B cell (primary cell): ENCODE measurements around the gene WDR27. TPM values are rescaled to one million over a fixed set of nuclear protein-coding genes. Genes with fewer than 3 reads are reported as not detected.
"Not testable (repeated sequence)": the region's sequence is repeated elsewhere in the genome, so short reads cannot be mapped to it uniquely, and the experiment has no call there.

Experiments used
- ATAC-seq: fragments of 200-7000 bp; cut with Tn5 transposase; one replicate; pipeline ENCODE4 v1.10.0; 2021; ENCODE audit warnings: low read depth, mild to moderate bottlenecking, moderate number of reproducible peaks, moderate library complexity
- CTCF ChIA-PET: fragments of 350-600 bp; sonication (Branson Sonifier 250); formaldehyde crosslinking; loops from one replicate; lab custom pipeline; 2021; ENCODE audit warnings: antibody characterized with exemption, inconsistent platforms; lab: Charles Lee
- POLR2A ChIA-PET: fragments of 350-600 bp; sonication (Branson Sonifier 250); formaldehyde crosslinking; loops from one replicate; lab custom pipeline; 2021; ENCODE audit warnings: antibody characterized with exemption; lab: Charles Lee
- DNase-seq: peaks from one replicate; pipeline ENCODE4 v3.0.0; 2013
- H2AFZ ChIP-seq: 2 replicates; pipeline ENCODE4 v1.6.1; 2012; ENCODE audit warnings: mild to moderate bottlenecking, low read depth, low read length; ENCODE audit not compliant: insufficient read depth, poor library complexity, severe bottlenecking
- H3K27ac ChIP-seq, 2 donors: 1 replicate in 1 of 2; 2 replicates in 1 of 2; pipeline ENCODE4 v1.5.1; 2012 to 2013; ENCODE audit warnings: low read length in 2 of 2, mild to moderate bottlenecking in 2 of 2, moderate library complexity in 1 of 2
- H3K27me3 ChIP-seq, 4 experiments: fragments of 200-600 bp in 1 of 4; sonication (generic) in 1 of 4; replicated peaks in 1 of 4; 1 replicate in 2 of 4; 2 replicates in 2 of 4; pipeline versions ENCODE4 v1.6.1 to v1.7.0; 2013 to 2016; ENCODE audit warnings: low read length in 3 of 4, mild to moderate bottlenecking in 2 of 4, mixed read lengths in 1 of 4, moderate library complexity in 1 of 4; ENCODE audit not compliant: insufficient read depth in 4 of 4, control insufficient read depth in 3 of 4; ENCODE audit errors: control extremely low read depth in 1 of 4
- H3K36me3 ChIP-seq, 2 experiments: replicated peaks in 1 of 2; 1 replicate in 1 of 2; 2 replicates in 1 of 2; pipeline versions ENCODE4 v1.6.1 to v1.7.1; 2013; ENCODE audit warnings: low read length in 1 of 2; ENCODE audit not compliant: insufficient read depth in 2 of 2, control insufficient read depth in 1 of 2; ENCODE audit errors: control extremely low read depth in 1 of 2, extremely low read depth in 1 of 2
- H3K4me1 ChIP-seq, 2 donors: fragments of 200-600 bp in 1 of 2; sonication (generic) in 1 of 2; 1 replicate in 1 of 2; 2 replicates in 1 of 2; pipeline versions ENCODE4 v1.5.1 to v1.6.1; 2013 to 2017; ENCODE audit warnings: low read length in 2 of 2; ENCODE audit not compliant: control insufficient read depth in 2 of 2, insufficient read depth in 2 of 2
- H3K4me2 ChIP-seq: replicated peaks from 2 replicates; pipeline ENCODE3; 2012; ENCODE audit warnings: mild to moderate bottlenecking, low read depth, low read length; ENCODE audit not compliant: poor library complexity, severe bottlenecking
- H3K4me3 ChIP-seq, 5 experiments: fragments of 200-600 bp in 1 of 5; sonication (generic) in 1 of 5; 1 replicate in 3 of 5; 2 replicates in 2 of 5; pipeline versions ENCODE4 v1.5.1 to v1.7.0; 2011 to 2016; ENCODE audit warnings: low read length in 4 of 5, mild to moderate bottlenecking in 4 of 5, low read depth in 2 of 5, control low read depth in 1 of 5, moderate library complexity in 1 of 5; ENCODE audit not compliant: insufficient read depth in 1 of 5; ENCODE audit errors: control extremely low read depth in 1 of 5, extremely low read depth in 1 of 5
- H3K79me2 ChIP-seq: fragments of 200-600 bp; sonication (generic); one replicate; pipeline ENCODE4 v1.6.0; 2016; ENCODE audit warnings: low read length; ENCODE audit not compliant: control insufficient read depth, insufficient read depth
- H3K9ac ChIP-seq: fragments of 200-600 bp; sonication (generic); 2 replicates; pipeline ENCODE4 v1.6.1; 2017; ENCODE audit warnings: mild to moderate bottlenecking, low read length, moderate library complexity
- H3K9me3 ChIP-seq, 3 donors: one replicate each; pipeline versions ENCODE4 v1.6.1 to v1.7.1; 2013; ENCODE audit warnings: low read length in 2 of 3; ENCODE audit not compliant: control insufficient read depth in 2 of 3, insufficient read depth in 1 of 3; ENCODE audit errors: control extremely low read depth in 1 of 3
- H4K20me1 ChIP-seq: 2 replicates; pipeline ENCODE4 v1.6.0; 2012; ENCODE audit warnings: mild to moderate bottlenecking, low read length; ENCODE audit not compliant: insufficient read depth, control insufficient read depth, poor library complexity, severe bottlenecking
- H3K27ac Mint-ChIP-seq: one replicate; pipeline ENCODE4 v1.8.0; 2021; ENCODE audit warnings: mixed read lengths
- H3K27me3 Mint-ChIP-seq: one replicate; pipeline ENCODE4 v1.8.0; 2021; ENCODE audit warnings: mixed read lengths
- H3K4me1 Mint-ChIP-seq: one replicate; pipeline ENCODE4 v1.8.0; 2021; ENCODE audit warnings: mixed read lengths
- H3K4me3 Mint-ChIP-seq: one replicate; pipeline ENCODE4 v1.8.0; 2021; ENCODE audit warnings: mixed read lengths
- H3K9me3 Mint-ChIP-seq: one replicate; pipeline ENCODE4 v1.8.0; 2022; ENCODE audit warnings: mixed read lengths; ENCODE audit not compliant: insufficient read depth
- CTCF ChIP-seq: fragments of 200-600 bp; IDR thresholded peaks from one replicate; pipeline ENCODE4 v1.8.0; 2022; ENCODE audit warnings: antibody characterized with exemption, mild to moderate bottlenecking
- EZH2 ChIP-seq: IDR thresholded peaks from 2 replicates; pipeline ENCODE4 v1.6.1; 2012; ENCODE audit warnings: borderline replicate concordance, low read depth, mild to moderate bottlenecking, moderate library complexity, low read length; ENCODE audit not compliant: insufficient read depth, poor library complexity, severe bottlenecking
- WGBS: methylation state at CpG from one replicate; pipeline ENCODE4 v1.1.5; 2013; ENCODE audit warnings: missing lambda C conversion rate; ENCODE audit not compliant: insufficient coverage; 5-methylcytosine and 5-hydroxymethylcytosine counted together
- intact Hi-C: fragments of 100-400 bp; cut with micrococcal nuclease; formaldehyde crosslinking; loops from one replicate; pipeline ENCODE4 v1.10.0; 2022
- polyA plus RNA-seq: library from polyadenylated mRNA; depleted of rRNA; stranded (reverse); fragments of >200 nt; gene quantifications from 2 replicates; pipeline ENCODE4 v1.2.3, GENCODE V29; 2012
- total RNA-seq, 2 donors: library from RNA; stranded (reverse); fragments of 120-200 nt in 1 of 2; gene quantifications; 1 replicate in 1 of 2; 2 replicates in 1 of 2; pipeline versions ENCODE4 v1.2.3 to v1.2.4, GENCODE V29; 2013 to 2022

The WDR27 gene
- total and polyA plus RNA-seq, 2 donors (not counting 1 experiment from before 2014, with no cell fraction given): 64.3 to 86.3 TPM

- H3K9me3 ChIP-seq: peaks cover 2 to 27% (median 23%) of the 10 kb centered on the region in 3 donors
- H3K9ac ChIP-seq, H3K27me3 Mint-ChIP-seq, CTCF ChIA-PET, H3K27me3 ChIP-seq, H3K79me2 ChIP-seq, H3K27ac Mint-ChIP-seq, H3K4me3 Mint-ChIP-seq, H3K27ac ChIP-seq, H3K4me1 ChIP-seq, intact Hi-C loops, H3K36me3 ChIP-seq, H3K4me1 Mint-ChIP-seq, H2AFZ ChIP-seq, H4K20me1 ChIP-seq, POLR2A ChIA-PET, H3K4me2 ChIP-seq, H3K4me3 ChIP-seq: not testable (repeated sequence)
- ATAC-seq (peak; percentile 33), DNase-seq (peak; percentile 31)
- WGBS: no CpG with 5 or more reads among the region's 2 CpGs
- H3K9me3 Mint-ChIP-seq: peaks cover 29% of the 10 kb centered on the region
Measured at GRCh38 chr6:169466256-169466655, 235.6 kb downstream of the WDR27 start.

- CTCF ChIA-PET: no interaction called here
- no peak overlapping the region for H3K27ac ChIP-seq
- no peak for DNase-seq
- intact Hi-C loops: no loop called here
- Mint-ChIP-seq H3K4me3 (no peak overlapping the region), H3K27me3 (no peaks in the 10 kb centered on the region), H3K9me3 (peaks cover 3% of the 10 kb centered on the region), H3K4me1 (no peaks in the 10 kb centered on the region), H3K27ac (no peak overlapping the region)
- ATAC-seq: no peak
- H3K9ac ChIP-seq: no peak overlapping the region
- TF ChIP-seq CTCF (no peak), EZH2 (no peak)
- POLR2A ChIA-PET: no interaction called here
- H3K79me2 ChIP-seq: no peaks in the 10 kb centered on the region
- WGBS: no CpG with 5 or more reads among the region's 5 CpGs
- H3K4me3 ChIP-seq: no peak overlapping the region
- no peak overlapping the region for H2AFZ ChIP-seq
- H3K9me3 ChIP-seq: peaks cover 0 to 9% (median 0%) of the 10 kb centered on the region in 3 donors
- no peaks in the 10 kb centered on the region for H4K20me1 ChIP-seq
- H3K4me2 ChIP-seq: no peak overlapping the region
- no peaks in the 10 kb centered on the region for H3K36me3 ChIP-seq
- no peaks in the 10 kb centered on the region for H3K4me1 ChIP-seq
- no peaks in the 10 kb centered on the region for H3K27me3 ChIP-seq
Measured at GRCh38 chr6:169457762-169458161, 244.1 kb downstream of the WDR27 start.
